ENCODE results near the gene IKBKE. TPM values are rescaled to one million over a fixed set of nuclear protein-coding genes. Genes with fewer than 3 reads are reported as not detected.
A peak's percentile ranks its signal among the peaks of the same experiment; 100 is the strongest.

IKBKE gene
- total RNA-seq, 2 donors from 2014 or later = 5.0 to 8.5 TPM

DNA sequence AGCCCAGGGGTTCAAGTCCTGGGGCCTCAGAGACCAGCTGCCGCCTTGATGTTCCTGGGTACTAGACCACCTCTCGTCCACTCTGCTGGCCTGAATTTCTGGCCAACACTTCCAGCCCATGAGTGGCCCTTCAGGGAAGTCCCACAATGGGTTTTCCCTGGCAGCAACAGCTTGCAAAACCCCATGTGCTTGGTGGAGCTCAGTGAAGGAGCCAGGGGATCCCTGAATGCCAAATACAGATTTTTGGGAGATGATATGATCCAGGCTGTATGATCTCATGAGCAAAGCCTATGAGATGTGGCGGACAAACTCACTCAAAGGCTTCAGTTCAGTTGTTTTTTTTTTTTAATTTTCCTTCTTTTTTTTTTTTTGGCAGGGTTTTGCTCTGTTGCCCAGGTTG lies 27.5 kb downstream of the IKBKE start:
- WGBS, 2 experiments (ENCODE audit: insufficient coverage in 1 of 2, insufficient read length in 1 of 2) = 93% methylated on average over 3 of the region's 3 CpGs
- Histone ChIP-seq H3K27ac (ENCODE audit: low read depth, low read length) (no peak overlapping the region), H3K36me3 (ENCODE audit: control insufficient read depth, insufficient read depth, low read length) (no peaks in the 10 kb centered on the region), H3K4me1 (ENCODE audit: control insufficient read depth, insufficient read depth, low read length) (no peaks in the 10 kb centered on the region), H3K4me3 (ENCODE audit: low read length) (no peak overlapping the region), H3K9me3 (ENCODE audit: control insufficient read depth, low read length) (no peaks in the 10 kb centered on the region), H3K9ac (ENCODE audit: extremely low read depth, low read length, poor library complexity, severe bottlenecking) (no peak overlapping the region), H3K27me3 (ENCODE audit: control insufficient read depth, insufficient read depth, low read length, poor library complexity, severe bottlenecking) (peaks cover 6% of the 10 kb centered on the region)
- no peaks in the 10 kb centered on the region for H3K9me3 Mint-ChIP-seq
- no peak overlapping the region for H3K4me3 Mint-ChIP-seq
- H3K27ac Mint-ChIP-seq = no peak overlapping the region
- DNase-seq = no peak
- H3K4me1 Mint-ChIP-seq = peaks cover 4% of the 10 kb centered on the region
- TF ChIP-seq, protein P1, sequence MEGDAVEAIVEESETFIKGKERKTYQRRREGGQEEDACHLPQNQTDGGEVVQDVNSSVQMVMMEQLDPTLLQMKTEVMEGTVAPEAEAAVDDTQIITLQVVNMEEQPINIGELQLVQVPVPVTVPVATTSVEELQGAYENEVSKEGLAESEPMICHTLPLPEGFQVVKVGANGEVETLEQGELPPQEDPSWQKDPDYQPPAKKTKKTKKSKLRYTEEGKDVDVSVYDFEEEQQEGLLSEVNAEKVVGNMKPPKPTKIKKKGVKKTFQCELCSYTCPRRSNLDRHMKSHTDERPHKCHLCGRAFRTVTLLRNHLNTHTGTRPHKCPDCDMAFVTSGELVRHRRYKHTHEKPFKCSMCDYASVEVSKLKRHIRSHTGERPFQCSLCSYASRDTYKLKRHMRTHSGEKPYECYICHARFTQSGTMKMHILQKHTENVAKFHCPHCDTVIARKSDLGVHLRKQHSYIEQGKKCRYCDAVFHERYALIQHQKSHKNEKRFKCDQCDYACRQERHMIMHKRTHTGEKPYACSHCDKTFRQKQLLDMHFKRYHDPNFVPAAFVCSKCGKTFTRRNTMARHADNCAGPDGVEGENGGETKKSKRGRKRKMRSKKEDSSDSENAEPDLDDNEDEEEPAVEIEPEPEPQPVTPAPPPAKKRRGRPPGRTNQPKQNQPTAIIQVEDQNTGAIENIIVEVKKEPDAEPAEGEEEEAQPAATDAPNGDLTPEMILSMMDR (conservative IDR thresholded peaks at IDR 0.05) = no peak
- peaks cover 9% of the 10 kb centered on the region for H3K27me3 Mint-ChIP-seq (ENCODE audit: insufficient read depth)
- H3K36me3 Mint-ChIP-seq (ENCODE audit: low read depth) = peaks cover 5% of the 10 kb centered on the region

DNA sequence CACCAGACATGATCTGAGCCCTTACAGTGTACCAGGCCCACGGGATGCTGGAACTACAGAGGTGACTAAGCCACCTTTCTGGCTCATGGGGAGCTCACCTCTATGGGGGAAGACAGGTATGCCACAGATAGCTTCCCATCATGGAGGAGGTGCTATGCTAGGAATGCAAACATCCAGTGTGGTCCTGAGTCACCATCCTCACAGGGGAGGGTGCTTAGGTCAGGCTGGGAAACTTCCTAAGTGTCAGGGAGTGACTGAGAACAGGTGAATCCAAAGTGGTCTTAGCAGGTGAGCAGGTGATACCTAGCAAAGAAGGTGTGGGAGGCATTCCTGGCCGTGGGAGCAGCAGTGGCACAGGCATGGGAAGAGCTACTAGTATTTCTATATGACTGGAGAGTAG lies 28.4 kb downstream of the IKBKE start:
- Mint-ChIP-seq H3K27ac (no peak overlapping the region), H3K36me3 (ENCODE audit: low read depth) (peaks cover 3% of the 10 kb centered on the region), H3K9me3 (no peaks in the 10 kb centered on the region), H3K27me3 (ENCODE audit: insufficient read depth) (peaks cover 18% of the 10 kb centered on the region), H3K4me1 (peaks cover 4% of the 10 kb centered on the region), H3K4me3 (no peak overlapping the region)
- H3K4me1 ChIP-seq (ENCODE audit: control insufficient read depth, insufficient read depth, low read length) = no peaks in the 10 kb centered on the region
- H3K36me3 ChIP-seq (ENCODE audit: control insufficient read depth, insufficient read depth, low read length) = no peaks in the 10 kb centered on the region
- peaks cover 12% of the 10 kb centered on the region for H3K27me3 ChIP-seq (ENCODE audit: control insufficient read depth, insufficient read depth, low read length, poor library complexity, severe bottlenecking)
- H3K4me3 ChIP-seq (ENCODE audit: low read length) = no peak overlapping the region
- 78% methylated on average over 2 of the region's 2 CpGs; no CpG with 5 or more reads in 1 of the 2 experiments for WGBS, 2 experiments (ENCODE audit: insufficient coverage in 1 of 2, insufficient read length in 1 of 2)
- TF ChIP-seq, protein P1 (conservative IDR thresholded peaks at IDR 0.05) = no peak
- H3K27ac ChIP-seq (ENCODE audit: low read depth, low read length) = no peak overlapping the region
- peak; percentile 86 for DNase-seq
- no peak overlapping the region for H3K9ac ChIP-seq (ENCODE audit: extremely low read depth, low read length, poor library complexity, severe bottlenecking)
- no peaks in the 10 kb centered on the region for H3K9me3 ChIP-seq (ENCODE audit: control insufficient read depth, low read length)

DNA sequence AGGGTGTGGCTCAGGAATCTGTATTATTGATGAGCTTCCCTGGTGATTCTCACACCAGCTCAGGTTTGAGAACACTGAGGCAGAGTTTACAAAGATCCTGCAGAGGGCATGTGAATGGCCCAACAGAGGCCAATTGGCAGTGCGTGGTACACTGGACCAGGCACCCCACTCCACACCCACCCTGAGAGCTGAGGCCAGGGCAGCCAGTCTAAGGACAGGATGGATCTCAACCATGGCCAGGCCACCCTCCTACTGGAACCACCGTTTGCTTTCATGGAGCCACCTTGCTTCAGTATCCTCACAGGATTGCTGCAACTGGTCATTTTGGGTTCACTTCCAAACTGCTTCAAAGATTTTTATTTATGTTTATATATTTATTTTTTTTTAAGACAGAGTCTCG lies 29.8 kb downstream of the IKBKE start:
- no peak overlapping the region for H3K27ac Mint-ChIP-seq
- no peaks in the 10 kb centered on the region for H3K9me3 ChIP-seq (ENCODE audit: control insufficient read depth, low read length)
- 92 to 95% methylated on average over 2 to 3 of the region's 3 CpGs for WGBS, 2 experiments (ENCODE audit: insufficient coverage in 1 of 2, insufficient read length in 1 of 2)
- H3K36me3 ChIP-seq (ENCODE audit: control insufficient read depth, insufficient read depth, low read length) = no peaks in the 10 kb centered on the region
- peaks cover 31% of the 10 kb centered on the region for H3K27me3 Mint-ChIP-seq (ENCODE audit: insufficient read depth)
- peaks cover 4% of the 10 kb centered on the region for H3K4me1 Mint-ChIP-seq
- DNase-seq = no peak
- no peak overlapping the region for H3K27ac ChIP-seq (ENCODE audit: low read depth, low read length)
- H3K4me3 Mint-ChIP-seq = no peak overlapping the region
- TF ChIP-seq, protein P1 (conservative IDR thresholded peaks at IDR 0.05) = no peak
- no peak overlapping the region for H3K9ac ChIP-seq (ENCODE audit: extremely low read depth, low read length, poor library complexity, severe bottlenecking)
- no peaks in the 10 kb centered on the region for H3K36me3 Mint-ChIP-seq (ENCODE audit: low read depth)
- H3K4me3 ChIP-seq (ENCODE audit: low read length) = no peak overlapping the region
- no peaks in the 10 kb centered on the region for H3K9me3 Mint-ChIP-seq
- no peaks in the 10 kb centered on the region for H3K4me1 ChIP-seq (ENCODE audit: control insufficient read depth, insufficient read depth, low read length)
- H3K27me3 ChIP-seq (ENCODE audit: control insufficient read depth, insufficient read depth, low read length, poor library complexity, severe bottlenecking) = peaks cover 26% of the 10 kb centered on the region
